Esophagus squamous epithelium (tissue), 5 donors: ENCODE measurements around the gene GAS2. TPM values are rescaled to one million over a fixed set of nuclear protein-coding genes. Genes with fewer than 3 reads are reported as not detected.
A peak's percentile ranks its signal among the peaks of the same experiment; 100 is the strongest.

Experiments used
- DNase-seq: peaks from one replicate; lab custom pipeline; 2025; lab: John Stamatoyannopoulos, UW
- H3K27ac ChIP-seq, 4 donors: fragments of 200-600 bp; sonication (generic); one replicate each; pipeline ENCODE4 v1.5.1; 2016 to 2019; ENCODE audit warnings: mild to moderate bottlenecking in 1 of 4
- H3K27me3 ChIP-seq, 4 donors: fragments of 200-600 bp; sonication (generic); 1 replicate in 3 of 4; 2 replicates in 1 of 4; pipeline versions ENCODE4 v1.5.1 to v1.6.0; 2017 to 2021; ENCODE audit warnings: antibody characterized with exemption in 1 of 4
- H3K36me3 ChIP-seq, 3 donors: fragments of 200-600 bp; sonication (generic); one replicate each; pipeline ENCODE4 v1.5.1; 2016 to 2019
- H3K4me1 ChIP-seq, 3 donors: fragments of 200-600 bp; sonication (generic); one replicate each; pipeline ENCODE4 v1.5.1; 2017 to 2019
- H3K4me3 ChIP-seq, 4 donors: fragments of 200-600 bp; sonication (generic); 1 replicate in 3 of 4; 2 replicates in 1 of 4; pipeline ENCODE4 v1.5.1; 2016 to 2019; ENCODE audit warnings: mild to moderate bottlenecking in 2 of 4, moderate library complexity in 1 of 4
- H3K9me3 ChIP-seq, 3 donors: fragments of 200-600 bp; sonication (generic); one replicate each; pipeline ENCODE4 v1.5.1; 2016 to 2019
- CTCF ChIP-seq, 6 experiments: fragments of 450-650 bp in 4 of 6; fragments of 200-600 bp in 2 of 6; sonication (generic) in 2 of 6; IDR thresholded peaks; one replicate each; pipeline ENCODE4 v1.5.1; 2016 to 2019; ENCODE audit warnings: antibody characterized with exemption in 6 of 6, mild to moderate bottlenecking in 4 of 6, moderate library complexity in 4 of 6
- POLR2A ChIP-seq, 4 donors: fragments of 450-650 bp; IDR thresholded peaks; one replicate each; pipeline ENCODE4 v1.6.1; 2017; ENCODE audit warnings: antibody characterized with exemption in 4 of 4, mild to moderate bottlenecking in 4 of 4, moderate library complexity in 3 of 4
- WGBS, 2 donors: methylation state at CpG; one replicate each; pipeline ENCODE4 v1.1.5; 2018; 5-methylcytosine and 5-hydroxymethylcytosine counted together
- intact Hi-C: fragments of 100-400 bp; cut with DNase I; formaldehyde crosslinking; loops from one replicate; pipeline ENCODE4 v1.15.0; 2022
- total RNA-seq, 4 donors: library from RNA; depleted of rRNA; stranded (reverse); fragments of >200 nt; gene quantifications; one replicate each; pipeline ENCODE4 v1.1.0, GENCODE V29; 2016
- donor health status: DM: yes; HTN: yes; CAD: no.

The GAS2 gene
- total RNA-seq, 4 donors from 2014 or later, result 0.15 to 4.0 (median 2.5) TPM

GRCh38 chr11:22780952-22781593, 114.7 kb downstream of the GAS2 start:
- no peak overlapping the region for H3K27ac ChIP-seq
- WGBS, 2 donors, result 33 to 42% methylated on average over 3 of the region's 3 CpGs
- no peak for DNase-seq
- TF ChIP-seq CTCF (IDR thresholded peaks at IDR 0.05), result no peak
- TF ChIP-seq POLR2A (IDR thresholded peaks at IDR 0.05), result no peak
- no peaks in the 10 kb centered on the region for H3K9me3 ChIP-seq
- H3K36me3 ChIP-seq, result no peaks in the 10 kb centered on the region
- H3K4me1 ChIP-seq, result no peaks in the 10 kb centered on the region
- no peaks in the 10 kb centered on the region for H3K27me3 ChIP-seq
- H3K4me3 ChIP-seq, result no peak overlapping the region
- intact Hi-C loops, result loop anchor here (5.0 kb wide), 1 partner anchor 444 kb away; the partner anchor contains the start of gene SLC17A6

GRCh38 chr11:22785251-22785650, 118.8 kb downstream of the GAS2 start:
- no peak for DNase-seq
- Histone ChIP-seq H3K27ac (no peak overlapping the region), H3K4me1 (no peaks in the 10 kb centered on the region), H3K9me3 (no peaks in the 10 kb centered on the region), H3K36me3 (no peaks in the 10 kb centered on the region), H3K27me3 (no peaks in the 10 kb centered on the region), H3K4me3 (no peak overlapping the region)
- intact Hi-C loops, result no loop called here
- TF ChIP-seq CTCF (IDR thresholded peaks at IDR 0.05), result no peak
- no peak for TF ChIP-seq POLR2A (IDR thresholded peaks at IDR 0.05)

GRCh38 chr11:22786475-22786874, 120.1 kb downstream of the GAS2 start:
- intact Hi-C loops, result no loop called here

GRCh38 chr11:22787055-22787454, 120.6 kb downstream of the GAS2 start:
- no peaks in the 10 kb centered on the region for H3K36me3 ChIP-seq
- H3K4me1 ChIP-seq, result no peaks in the 10 kb centered on the region
- no peaks in the 10 kb centered on the region for H3K9me3 ChIP-seq
- intact Hi-C loops, result no loop called here
- TF ChIP-seq CTCF (IDR thresholded peaks at IDR 0.05) (no peak), POLR2A (IDR thresholded peaks at IDR 0.05) (no peak)
- 68 to 93% methylated on average over 2 of the region's 2 CpGs for WGBS, 2 donors
- H3K27ac ChIP-seq, result no peak overlapping the region
- no peaks in the 10 kb centered on the region for H3K27me3 ChIP-seq
- H3K4me3 ChIP-seq, result no peak overlapping the region
- no peak for DNase-seq

More at GRCh38 chr11:22786475-22786874, 120.1 kb downstream of the GAS2 start:
- no peak for DNase-seq
- no peaks in the 10 kb centered on the region for H3K4me1 ChIP-seq
- no peaks in the 10 kb centered on the region for H3K27me3 ChIP-seq
- no peaks in the 10 kb centered on the region for H3K9me3 ChIP-seq
- H3K36me3 ChIP-seq, result no peaks in the 10 kb centered on the region
- no peak overlapping the region for H3K27ac ChIP-seq
- no peak for TF ChIP-seq CTCF (IDR thresholded peaks at IDR 0.05)
- no peak for TF ChIP-seq POLR2A (IDR thresholded peaks at IDR 0.05)
- H3K4me3 ChIP-seq, result no peak overlapping the region
- WGBS, 2 donors, result 71 to 81% methylated on average over 3 of the region's 3 CpGs

GRCh38 chr11:22787551-22788162, 121.2 kb downstream of the GAS2 start:
- Histone ChIP-seq H3K4me1 (no peaks in the 10 kb centered on the region), H3K27me3 (no peaks in the 10 kb centered on the region), H3K36me3 (no peaks in the 10 kb centered on the region), H3K27ac (no peak overlapping the region), H3K9me3 (no peaks in the 10 kb centered on the region), H3K4me3 (no peak overlapping the region)
- no peak for DNase-seq
- 25 to 26% methylated on average over 9 of the region's 9 CpGs for WGBS, 2 donors
- no peak for TF ChIP-seq POLR2A (IDR thresholded peaks at IDR 0.05)
- peak; percentile 43 to 66 (median 52) for TF ChIP-seq CTCF (IDR thresholded peaks at IDR 0.05)
- intact Hi-C loops, result no loop called here
